ENCODE data around the gene TJP3.

TJP3 gene

DNA sequence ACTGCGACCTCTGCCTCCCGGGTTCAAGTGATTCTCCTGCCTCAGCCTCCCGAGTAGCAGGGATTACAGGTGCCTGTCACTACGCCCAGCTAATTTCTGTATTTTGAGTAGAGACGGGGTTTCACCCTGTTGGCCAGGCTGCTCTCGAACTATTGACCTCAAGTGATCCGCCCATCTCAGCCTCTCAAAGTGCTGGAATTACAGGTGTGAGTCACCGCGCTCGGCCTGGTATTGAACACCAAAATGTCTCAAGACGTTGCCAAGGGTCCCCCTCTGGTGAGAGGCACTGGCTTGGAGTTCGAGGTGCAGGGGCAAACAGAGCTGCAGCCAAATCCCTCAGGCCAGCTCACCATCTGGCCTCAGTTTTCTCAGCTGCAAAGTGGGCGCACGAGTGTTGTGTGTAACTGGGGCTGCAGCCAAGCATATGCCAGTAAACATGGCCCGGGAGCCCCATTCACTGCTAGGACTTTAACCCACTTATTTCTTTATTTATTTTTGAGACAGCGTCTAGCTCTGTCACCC lies 8.0 kb downstream of the TJP3 start:
- TF ChIP-seq, protein P1, sequence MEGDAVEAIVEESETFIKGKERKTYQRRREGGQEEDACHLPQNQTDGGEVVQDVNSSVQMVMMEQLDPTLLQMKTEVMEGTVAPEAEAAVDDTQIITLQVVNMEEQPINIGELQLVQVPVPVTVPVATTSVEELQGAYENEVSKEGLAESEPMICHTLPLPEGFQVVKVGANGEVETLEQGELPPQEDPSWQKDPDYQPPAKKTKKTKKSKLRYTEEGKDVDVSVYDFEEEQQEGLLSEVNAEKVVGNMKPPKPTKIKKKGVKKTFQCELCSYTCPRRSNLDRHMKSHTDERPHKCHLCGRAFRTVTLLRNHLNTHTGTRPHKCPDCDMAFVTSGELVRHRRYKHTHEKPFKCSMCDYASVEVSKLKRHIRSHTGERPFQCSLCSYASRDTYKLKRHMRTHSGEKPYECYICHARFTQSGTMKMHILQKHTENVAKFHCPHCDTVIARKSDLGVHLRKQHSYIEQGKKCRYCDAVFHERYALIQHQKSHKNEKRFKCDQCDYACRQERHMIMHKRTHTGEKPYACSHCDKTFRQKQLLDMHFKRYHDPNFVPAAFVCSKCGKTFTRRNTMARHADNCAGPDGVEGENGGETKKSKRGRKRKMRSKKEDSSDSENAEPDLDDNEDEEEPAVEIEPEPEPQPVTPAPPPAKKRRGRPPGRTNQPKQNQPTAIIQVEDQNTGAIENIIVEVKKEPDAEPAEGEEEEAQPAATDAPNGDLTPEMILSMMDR (IDR thresholded peaks at IDR 0.05; ENCODE audit: control extremely low read depth, extremely low read depth, low read depth, missing control alignments), result no peak
- POLR2A ChIA-PET, result no interaction called here
- CTCF ChIA-PET, result no interaction called here
- DNase-seq (ENCODE audit: extremely low spot score), result no peak

- TF ChIP-seq, protein P1 (IDR thresholded peaks at IDR 0.05; ENCODE audit: control extremely low read depth, extremely low read depth, low read depth, missing control alignments), result no peak
- DNase-seq (ENCODE audit: extremely low spot score), result no peak
- ChIA-PET CTCF (interaction anchor here (1.1 to 3.6 kb wide), 7 partner anchors 8 to 65 kb away, joined by 3 to 19 read pairs (median 5); no protein-coding TSS in a partner anchor), POLR2A (no interaction called here)
These were observed 11.7 kb downstream of the TJP3 start for GRCh38 chr19:3719868-3720267.

- ChIA-PET POLR2A (no interaction called here), CTCF (interaction anchor here (1.1 to 3.6 kb wide), 5 partner anchors 10 to 60 kb away, joined by 3 to 19 read pairs (median 5); no protein-coding TSS in a partner anchor)
- TF ChIP-seq, protein P1 (IDR thresholded peaks at IDR 0.05; ENCODE audit: control extremely low read depth, extremely low read depth, low read depth, missing control alignments), result no peak
- DNase-seq (ENCODE audit: extremely low spot score), result no peak
These were observed 12.2 kb downstream of the TJP3 start for GRCh38 chr19:3720349-3720917.

- TF ChIP-seq, protein P1 (IDR thresholded peaks at IDR 0.05; ENCODE audit: control extremely low read depth, extremely low read depth, low read depth, missing control alignments), result no peak
- ChIA-PET CTCF (interaction anchor here (0.6 kb wide), 1 partner anchor 40 kb away, joined by 3 read pairs; the partner anchor contains the start of gene APBA3), POLR2A (interaction anchor here (0.6 kb wide), 1 partner anchor 429 kb away, joined by 5 read pairs; no protein-coding TSS in a partner anchor)
- peak; percentile 91 for DNase-seq (ENCODE audit: extremely low spot score)
These were observed 13.1 kb downstream of the TJP3 start for GRCh38 chr19:3721131-3721886.

- DNase-seq (ENCODE audit: extremely low spot score), result no peak
- ChIA-PET POLR2A (interaction anchor here (0.6 kb wide), 1 partner anchor 430 kb away, joined by 5 read pairs; no protein-coding TSS in a partner anchor), CTCF (no interaction called here)
- TF ChIP-seq, protein P1 (IDR thresholded peaks at IDR 0.05; ENCODE audit: control extremely low read depth, extremely low read depth, low read depth, missing control alignments), result no peak
These were observed 13.8 kb downstream of the TJP3 start for GRCh38 chr19:3721887-3722442.

- ChIA-PET POLR2A (no interaction called here), CTCF (no interaction called here)
- TF ChIP-seq, protein P1 (IDR thresholded peaks at IDR 0.05; ENCODE audit: control extremely low read depth, extremely low read depth, low read depth, missing control alignments), result no peak
- no peak for DNase-seq (ENCODE audit: extremely low spot score)
These were observed 14.4 kb downstream of the TJP3 start for GRCh38 chr19:3722443-3723109.
